Measurements from ENCODE around the gene PTGER3.
"Not testable (repeated sequence)": the region's sequence is repeated elsewhere in the genome, so short reads cannot be mapped to it uniquely, and the experiment has no call there.

The PTGER3 gene

DNA sequence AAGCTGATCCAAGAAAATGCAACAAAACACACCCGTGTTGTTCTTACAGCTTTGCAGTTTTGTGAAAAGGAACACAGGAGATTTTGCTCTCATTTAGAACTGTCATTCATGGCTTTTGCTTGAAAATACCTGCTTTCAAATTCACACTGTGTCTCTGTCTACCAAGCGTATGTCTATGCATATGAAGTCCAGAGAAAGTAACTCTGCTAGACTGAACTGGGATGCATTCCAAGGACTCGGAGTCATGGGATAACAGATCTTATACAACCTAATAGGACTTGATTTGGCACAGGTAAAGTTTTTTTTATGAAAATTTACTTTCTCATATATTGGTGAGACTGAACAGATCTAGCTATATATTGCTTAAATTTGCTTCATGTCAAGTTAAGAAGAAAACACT lies 102.4 kb downstream of the PTGER3 start:
- no peak for DNase-seq

DNA sequence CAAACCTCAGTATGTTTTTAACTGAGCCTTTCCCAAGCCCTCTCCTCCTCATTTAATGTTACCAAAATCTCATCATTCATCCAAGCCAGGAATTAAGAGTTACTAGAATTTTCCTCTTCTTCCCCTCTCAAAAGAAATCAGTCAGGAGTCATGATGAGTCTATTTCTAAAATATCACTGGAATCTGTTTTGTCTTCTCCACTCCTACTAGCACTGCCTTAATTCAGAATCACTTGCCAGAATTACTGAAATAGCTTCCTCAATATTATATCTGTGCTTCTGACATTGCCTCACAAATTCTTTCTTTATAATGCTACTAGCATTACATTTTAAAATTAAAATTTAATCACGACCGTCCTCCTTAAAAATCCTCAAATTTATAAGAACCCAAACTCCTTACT lies 106.1 kb downstream of the PTGER3 start:
- DNase-seq = no peak

DNA sequence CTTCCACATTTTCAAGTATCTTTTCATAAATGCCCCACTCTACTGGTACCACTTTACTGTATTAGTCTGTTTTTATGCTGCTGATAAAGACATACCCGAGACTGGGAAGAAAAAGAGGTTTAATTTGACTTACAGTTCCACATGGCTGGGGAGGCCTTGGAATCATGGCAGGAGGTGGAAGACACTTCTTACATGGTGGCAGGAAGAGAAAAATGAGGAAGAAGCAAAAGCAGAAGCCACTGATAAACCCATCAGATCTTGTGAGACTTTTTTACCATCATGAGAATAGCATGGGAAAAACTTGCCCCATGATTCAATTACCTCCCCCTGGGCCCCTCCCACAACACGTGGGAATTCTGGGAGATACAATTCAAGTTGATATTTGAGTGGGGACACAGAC lies 107.2 kb downstream of the PTGER3 start:
- DNase-seq = not testable (repeated sequence)

DNA sequence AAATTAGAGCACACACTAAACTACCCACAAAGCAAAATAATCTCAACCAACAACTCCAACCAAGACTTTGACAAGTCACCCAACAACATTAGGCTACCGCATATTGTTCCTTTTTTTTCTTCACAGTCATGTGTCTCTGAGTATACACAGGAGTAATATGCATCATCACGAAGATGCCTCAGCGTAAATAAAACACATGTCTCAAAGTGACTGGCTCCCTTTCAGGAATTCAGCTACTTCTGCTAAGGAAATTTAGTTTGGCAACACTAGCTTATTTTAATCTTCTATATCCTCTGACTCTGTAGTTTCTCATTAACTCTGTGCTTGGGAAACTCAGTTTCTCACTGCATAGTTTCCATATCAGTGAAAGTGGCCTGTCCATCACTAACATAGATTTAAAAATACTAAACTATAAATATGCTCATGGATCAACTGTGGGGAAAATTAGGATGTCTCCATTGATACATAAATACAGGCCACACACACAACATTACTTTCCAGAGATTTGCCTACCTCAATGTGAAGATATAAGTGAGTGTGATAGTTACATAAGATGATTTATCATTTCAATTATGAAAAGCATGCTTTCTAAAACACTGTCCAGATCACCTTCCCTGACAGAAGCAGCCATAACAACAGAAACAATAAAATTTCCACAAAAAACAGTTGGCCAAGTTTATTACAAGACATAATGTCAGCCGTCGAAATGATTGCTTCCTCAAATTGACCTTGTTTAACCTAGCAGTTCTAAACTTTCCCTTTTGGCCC lies 113.2 kb downstream of the PTGER3 start:
- no peak for DNase-seq

DNA sequence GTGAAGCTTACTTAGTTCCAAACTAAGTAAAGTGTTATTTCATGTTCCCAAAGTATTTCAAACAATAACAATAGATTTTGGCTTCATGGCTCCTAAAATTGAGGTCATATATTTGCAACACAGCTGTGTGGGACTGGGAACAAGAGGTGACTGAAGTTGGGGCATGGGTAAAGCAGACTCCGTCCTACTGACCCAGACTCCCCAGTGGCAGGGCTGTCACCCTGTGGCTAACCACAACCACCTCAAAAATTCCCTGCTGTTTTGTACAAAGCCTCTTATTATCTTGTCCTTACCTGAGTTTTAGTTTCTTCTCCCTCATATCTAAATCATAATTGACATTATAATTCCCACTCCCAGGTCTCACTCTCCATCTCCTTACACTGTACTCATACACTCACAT lies 117.6 kb downstream of the PTGER3 start:
- DNase-seq = no peak

DNA sequence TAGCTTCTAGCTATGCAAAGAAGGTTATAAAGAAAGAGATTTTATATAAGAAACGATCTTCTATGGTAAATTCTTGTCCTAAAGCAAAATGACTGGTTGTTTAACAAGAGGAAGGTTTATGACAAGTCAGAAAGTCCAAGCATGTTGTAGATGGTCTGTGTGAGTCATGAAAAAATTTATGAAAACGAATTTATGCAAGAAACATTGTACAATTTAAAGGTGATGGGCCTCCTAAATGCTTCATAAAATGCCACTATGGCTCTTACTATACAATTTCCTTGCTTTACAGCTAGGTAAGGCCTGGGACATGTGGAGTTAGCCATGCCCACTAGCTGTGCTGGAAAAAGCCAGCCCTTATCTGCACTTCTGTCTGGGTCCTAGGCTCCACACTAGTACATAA lies 125.4 kb downstream of the PTGER3 start:
- DNase-seq = no peak
